ENCODE data around the gene SHF.
A peak's percentile ranks its signal among the peaks of the same experiment; 100 is the strongest.
"Not testable (repeated sequence)": the region's sequence is repeated elsewhere in the genome, so short reads cannot be mapped to it uniquely, and the experiment has no call there.

Gene SHF, protein sequence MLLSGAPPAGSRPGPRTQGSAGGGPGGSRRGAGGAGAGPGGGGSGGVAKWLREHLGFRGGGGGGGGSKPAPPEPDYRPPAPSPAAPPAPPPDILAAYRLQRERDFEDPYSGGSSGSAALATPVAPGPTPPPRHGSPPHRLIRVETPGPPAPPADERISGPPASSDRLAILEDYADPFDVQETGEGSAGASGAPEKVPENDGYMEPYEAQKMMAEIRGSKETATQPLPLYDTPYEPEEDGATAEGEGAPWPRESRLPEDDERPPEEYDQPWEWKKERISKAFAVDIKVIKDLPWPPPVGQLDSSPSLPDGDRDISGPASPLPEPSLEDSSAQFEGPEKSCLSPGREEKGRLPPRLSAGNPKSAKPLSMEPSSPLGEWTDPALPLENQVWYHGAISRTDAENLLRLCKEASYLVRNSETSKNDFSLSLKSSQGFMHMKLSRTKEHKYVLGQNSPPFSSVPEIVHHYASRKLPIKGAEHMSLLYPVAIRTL

DNA sequence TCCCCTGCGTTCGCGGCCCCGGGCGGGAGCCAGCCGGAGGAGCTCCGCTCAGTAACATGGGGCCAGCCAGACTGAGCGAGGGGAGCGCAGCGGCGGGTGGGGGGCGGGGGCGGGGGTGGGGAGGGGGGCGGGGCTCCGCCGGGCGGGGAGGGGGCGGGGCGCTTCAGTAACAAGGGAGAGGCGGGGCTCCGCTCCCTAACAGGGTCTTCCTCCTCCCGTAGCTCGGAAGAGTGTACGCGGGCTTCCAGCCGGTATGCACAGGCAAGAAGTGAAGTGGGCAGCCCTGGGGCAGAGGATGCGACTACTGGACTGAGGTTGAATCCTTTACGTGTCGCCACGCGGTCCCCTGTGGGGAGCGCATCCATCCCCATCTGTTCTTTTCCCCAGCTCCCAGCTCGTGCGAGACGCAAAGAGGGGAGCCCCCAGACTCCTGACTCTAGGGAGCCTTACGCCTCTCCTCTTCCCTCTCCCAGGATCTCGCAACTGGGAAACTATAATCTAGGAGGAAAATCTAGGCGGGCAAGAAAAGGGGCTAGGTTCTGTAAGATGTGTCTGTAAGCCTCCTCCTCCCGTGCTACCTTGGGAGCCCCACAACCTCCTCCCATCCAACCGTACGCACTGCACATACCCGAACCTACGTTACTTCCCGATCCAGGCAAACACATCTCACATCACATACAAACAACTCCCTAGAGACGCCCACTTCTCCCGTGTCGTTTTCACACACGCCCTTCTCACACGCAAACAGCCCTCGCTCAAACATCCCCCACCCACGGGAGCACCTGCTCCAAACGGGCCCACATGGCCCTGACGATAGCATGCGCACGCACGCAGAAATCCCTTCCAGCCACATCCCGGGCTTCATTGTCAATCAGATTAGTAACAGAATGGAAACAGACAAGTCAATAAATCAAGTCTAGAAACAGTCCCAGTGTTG lies at the start of gene SHF:
TSS of gene SHF (minus strand) at position 73 of the 937 bp plus-strand sequence. CDS start at position 58, 15 bp downstream.
- DNase-seq (ENCODE audit: low read depth): no peak

DNA sequence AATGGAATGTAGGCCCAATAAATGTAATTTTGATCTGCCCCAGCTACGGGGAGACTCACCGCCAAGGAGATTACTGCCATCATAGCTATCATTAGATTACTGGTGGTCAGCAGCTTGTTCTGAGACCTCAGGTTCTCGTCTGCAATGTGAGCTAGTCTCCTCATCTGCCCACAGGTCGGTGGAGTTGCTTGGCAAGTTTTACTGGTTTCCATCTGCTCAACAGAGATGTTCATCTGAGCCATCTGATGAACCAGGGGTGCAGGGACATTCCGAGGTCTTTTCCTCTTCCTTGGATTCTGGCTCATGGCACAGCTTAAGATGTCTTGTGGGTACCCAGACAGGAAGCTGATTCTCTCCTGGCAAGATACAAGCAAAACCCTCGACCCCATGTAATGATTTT lies 49.0 kb upstream of the SHF start:
- DNase-seq (ENCODE audit: low read depth): not testable (repeated sequence)

DNA sequence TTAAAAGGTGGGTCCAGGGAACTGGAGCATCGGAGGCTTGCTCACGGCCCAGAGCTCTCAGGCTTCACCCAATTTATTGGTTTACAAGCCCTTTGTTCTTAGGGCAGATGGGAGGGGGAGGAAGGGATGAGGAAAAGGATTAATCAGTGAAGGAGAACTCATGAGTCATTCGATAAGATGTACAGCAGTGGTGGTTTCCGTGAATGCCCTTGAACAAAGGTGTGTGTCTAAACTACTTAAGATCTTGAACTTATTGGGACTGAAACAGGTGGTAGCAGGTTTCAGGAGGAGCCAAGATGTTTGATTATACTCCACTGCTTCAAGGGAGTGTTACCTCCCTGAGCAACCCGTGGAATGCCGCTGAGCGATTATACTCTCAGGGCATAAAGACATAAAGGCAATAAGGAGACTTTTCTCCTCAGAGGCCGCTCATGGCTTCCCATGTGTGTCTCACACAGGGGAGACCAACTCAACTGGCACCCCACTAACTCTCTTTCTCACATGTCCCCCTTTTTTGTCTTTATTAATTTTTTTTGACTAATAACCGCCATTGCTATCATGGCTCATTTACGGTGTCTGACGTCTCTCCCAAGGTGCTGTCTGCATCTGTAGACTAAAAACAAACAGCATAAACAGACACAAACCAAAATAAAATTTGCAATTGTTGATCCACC lies 46.9 kb upstream of the SHF start:
- no peak for DNase-seq (ENCODE audit: low read depth)

DNA sequence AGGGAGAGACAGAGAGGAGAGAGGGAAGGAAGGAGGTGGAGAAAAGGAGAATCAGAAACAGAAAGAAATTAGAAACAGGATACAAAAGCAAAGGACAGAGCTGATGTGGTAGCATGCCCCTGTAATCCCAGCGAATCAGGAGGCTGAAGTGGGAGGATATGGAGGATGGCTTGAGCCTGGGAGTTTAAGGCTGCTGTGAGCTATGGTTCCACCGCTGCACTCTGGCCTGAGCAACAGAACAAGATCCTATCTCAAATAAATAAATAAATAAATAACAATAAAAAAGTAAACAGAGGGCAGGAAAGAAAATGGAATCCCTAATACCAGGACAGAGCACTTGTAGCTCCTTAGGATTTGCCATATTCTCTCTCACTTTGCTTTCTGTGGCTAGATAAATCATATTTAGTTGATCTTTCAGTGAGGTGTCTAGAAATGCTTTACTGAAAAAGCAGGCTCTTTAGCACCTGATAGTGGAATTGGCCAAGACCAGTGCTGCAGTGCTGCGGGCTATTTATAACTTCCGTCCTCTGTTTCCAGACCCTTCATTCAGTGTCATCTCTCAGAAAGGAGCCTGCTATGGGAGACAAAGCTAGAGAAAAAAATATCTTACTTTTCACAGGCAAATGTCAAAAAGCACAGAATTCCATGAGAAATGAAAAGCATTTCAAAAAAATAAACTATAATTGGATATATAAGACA lies 44.2 kb upstream of the SHF start:
- no peak for DNase-seq (ENCODE audit: low read depth)

DNA sequence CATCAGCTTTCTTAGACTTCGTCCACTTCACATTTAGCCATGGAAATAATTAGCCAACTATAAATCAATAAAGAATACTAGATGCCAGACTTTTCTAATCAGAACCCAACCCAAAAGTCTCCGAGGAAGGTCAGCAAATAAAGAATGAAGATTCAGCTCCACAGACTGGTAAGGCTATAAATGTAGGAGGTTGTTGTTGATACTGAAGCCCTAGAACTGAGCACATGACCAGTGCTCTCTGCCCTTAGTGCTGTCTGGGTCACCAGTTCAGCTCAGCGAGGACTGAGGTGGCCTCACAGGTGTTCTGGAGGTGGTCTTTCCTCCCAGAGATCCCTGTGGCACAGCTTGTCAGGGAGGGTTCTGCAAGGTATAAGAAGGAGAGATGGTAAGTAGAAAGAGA lies 43.4 kb upstream of the SHF start:
- DNase-seq (ENCODE audit: low read depth): no peak

DNA sequence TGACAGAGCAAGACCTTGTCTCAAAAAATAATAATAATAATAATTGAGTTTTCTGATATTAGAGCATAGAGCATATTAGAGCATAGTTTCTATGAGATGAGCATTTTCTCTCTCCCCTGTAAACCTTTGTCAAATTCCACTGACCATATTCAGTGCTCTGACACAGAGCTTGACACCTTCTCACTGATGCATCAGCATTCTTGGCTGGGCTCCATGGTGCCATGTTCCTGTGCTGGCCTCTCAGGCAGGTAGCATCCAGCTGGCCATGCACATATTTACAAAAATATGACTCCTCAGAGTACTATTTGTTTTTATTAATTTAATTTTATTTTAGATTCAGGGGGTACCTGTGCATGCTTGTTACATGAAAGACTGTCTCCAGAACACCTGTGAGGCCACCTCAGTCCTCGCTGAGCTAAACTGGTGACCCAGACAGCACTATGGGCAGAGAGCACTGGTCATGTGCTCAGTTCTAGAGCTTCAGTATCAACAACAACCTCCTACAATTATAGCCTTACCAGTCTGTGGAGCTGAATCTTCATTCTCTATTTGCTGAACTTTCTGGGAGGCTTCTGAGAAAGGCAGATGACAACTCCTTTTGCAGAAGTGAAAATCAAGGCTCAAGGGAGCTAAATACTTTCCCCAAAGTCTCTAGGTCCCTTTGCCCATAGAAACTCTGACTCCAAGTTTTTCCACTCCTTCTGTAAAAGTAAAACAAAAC lies 42.6 kb upstream of the SHF start:
- DNase-seq (ENCODE audit: low read depth): no peak

DNA sequence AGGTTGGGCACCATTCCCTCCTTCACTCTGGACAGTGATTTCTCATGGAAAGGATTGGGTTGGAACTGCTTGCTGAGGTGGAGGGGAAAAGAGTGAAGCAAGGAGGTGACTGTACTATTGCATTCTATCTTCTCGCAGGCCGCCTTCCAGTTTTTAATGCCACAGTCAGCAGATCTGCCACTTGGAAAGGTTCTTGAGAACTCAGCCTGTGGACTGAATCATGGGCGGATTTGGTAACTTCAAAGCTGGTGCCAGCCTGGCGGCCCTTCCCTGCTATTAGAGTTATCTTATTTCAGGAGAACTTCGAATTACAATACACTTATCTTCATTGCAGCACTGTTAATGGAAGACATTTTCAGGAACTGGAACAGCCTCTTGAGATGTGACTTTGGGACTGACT lies 41.2 kb upstream of the SHF start:
- no peak for DNase-seq (ENCODE audit: low read depth)

DNA sequence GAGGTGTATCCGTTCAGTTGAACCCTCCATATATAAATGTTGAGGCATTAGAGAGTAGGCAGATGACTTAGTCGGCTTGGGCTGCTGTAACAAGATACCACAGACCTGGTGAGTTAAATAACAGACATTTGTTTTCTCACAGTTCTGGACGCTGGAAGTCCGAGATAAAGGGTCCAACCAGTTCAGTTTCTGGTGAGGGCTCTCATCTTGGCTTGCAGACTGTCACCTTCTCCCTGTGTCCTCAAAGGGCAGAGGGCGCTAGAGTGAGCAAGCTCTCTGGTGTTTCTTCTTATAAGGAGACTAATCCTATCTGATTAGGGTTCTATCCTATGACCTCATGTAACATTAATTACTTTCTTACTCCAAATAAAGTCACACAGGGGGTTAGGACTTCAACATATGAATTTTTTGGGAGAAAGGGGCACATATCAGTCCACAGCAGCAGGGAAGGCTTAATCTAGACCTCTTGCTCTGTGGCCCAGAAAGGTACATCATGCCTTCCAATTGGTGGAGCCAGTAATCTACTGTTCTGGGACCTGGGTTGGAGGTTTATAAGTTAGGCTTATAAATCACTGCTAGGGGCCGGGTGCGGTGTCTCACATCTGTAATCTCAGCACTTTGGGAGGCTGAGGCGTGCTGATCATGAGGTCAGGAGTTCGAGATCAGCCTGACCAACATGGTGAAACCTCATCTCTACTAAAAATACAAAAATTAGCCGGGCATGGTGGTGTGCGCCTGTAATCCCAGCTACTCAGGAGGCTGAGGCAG lies 37.9 kb upstream of the SHF start:
- no peak for DNase-seq (ENCODE audit: low read depth)

DNA sequence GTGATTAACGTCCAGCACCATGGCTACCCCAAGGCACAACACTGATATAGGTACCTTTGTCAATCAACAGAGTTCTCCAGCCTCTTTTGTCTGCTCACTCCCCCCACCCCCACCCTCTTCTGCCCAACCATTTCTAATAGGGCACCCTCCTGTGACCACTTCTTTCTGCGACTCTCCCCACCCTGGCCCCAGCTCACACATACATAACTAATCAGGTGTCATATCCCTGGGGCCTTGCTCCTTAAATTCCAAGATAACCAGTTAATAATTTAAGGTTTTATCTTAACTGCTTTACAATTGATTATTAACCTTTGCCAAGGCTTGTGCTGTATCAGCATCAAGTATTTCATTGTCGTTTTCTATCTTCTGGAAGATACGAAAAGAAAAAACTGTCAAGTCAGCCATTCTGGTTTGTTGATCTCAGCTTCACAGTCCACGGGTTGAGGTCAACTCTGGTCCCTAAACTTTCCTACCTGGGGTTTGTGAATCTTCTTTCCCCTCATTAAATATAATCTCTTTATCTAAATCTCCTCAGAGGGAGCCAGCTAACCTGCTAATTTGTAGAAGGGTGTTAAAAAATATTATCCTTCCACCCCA lies 37.0 kb upstream of the SHF start:
- DNase-seq (ENCODE audit: low read depth): no peak

DNA sequence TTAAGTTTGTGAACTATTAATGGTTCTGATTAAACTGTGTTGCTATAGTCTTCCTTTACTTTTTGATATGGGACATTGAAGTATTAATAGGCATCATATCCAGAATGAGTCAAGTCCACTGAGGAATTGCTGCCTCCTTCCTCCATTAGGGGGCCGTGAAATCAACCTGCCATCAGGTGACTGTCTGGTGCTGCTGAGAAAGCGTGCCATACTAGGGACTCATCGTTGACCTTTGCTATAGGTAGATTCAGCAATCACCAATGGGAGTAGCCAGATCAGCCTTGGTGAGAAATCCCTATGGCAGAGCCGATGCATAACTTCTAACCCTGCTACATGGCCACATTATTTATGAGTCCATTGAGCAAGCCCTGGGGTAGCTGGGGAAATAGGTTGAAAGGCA lies 34.2 kb upstream of the SHF start:
- no peak for DNase-seq (ENCODE audit: low read depth)

DNA sequence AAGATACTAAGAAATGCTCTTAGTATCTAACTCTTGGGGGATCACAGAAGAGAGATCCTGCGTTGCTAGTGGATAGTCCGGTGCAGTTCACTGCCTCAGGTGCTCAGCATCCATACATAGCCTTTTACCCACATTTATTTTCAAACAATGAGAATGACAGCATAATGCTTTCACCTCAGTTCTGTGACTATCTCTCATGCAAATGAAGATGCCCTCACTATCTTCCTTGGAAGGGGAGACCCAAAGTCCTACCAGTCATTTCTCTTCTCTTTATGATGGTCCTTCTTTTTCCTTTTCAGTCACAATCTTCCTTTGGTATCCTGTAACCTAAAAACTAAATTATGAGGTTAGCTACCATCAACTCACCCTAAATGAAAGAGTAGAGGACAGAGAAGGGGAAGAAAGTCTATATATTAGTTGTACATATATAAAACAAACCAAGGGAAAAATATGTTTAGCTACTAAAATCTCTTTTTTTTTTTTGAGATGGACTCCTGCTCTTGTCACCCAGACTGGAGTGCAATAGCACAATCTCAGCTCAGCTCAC lies 33.4 kb upstream of the SHF start:
- no peak for DNase-seq (ENCODE audit: low read depth)

DNA sequence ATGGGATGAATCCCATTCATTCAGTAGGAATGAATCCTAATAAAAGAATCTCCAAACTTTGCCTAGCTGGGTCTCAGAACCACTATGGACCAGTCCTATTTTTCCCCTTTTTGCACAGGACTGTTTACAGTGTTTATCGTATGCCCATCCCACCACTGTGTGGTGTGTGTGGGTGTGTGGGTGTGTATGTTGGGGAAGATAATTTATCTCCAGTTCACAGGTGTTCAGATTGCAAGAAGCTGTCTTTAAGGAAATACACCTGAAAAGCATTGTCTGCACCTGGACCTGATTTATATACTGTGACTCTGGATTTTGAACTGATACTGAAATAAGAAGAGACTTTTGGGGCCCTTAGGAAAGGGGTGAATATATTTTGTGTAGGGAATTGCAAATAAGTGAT lies 24.7 kb upstream of the SHF start:
- DNase-seq (ENCODE audit: low read depth): no peak

DNA sequence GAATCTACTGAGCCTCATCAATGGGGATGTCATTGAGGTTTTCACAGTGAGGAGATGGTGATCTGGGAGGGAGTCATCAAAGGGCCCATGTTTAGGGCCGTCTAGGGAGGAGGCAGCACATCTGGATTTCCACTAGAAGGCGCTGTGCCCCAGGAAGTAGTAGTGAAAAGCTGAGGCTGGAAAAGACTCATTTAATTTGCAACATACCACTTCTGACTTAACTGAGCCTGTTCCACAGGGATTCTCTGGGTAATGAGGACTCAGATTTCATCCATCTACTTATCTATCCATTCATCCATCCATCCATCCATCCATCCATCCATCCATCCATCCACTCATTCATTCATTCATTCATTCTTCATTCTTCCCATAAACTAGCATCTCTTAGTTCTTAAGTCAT lies 17.4 kb upstream of the SHF start:
- DNase-seq (ENCODE audit: low read depth): no peak

DNA sequence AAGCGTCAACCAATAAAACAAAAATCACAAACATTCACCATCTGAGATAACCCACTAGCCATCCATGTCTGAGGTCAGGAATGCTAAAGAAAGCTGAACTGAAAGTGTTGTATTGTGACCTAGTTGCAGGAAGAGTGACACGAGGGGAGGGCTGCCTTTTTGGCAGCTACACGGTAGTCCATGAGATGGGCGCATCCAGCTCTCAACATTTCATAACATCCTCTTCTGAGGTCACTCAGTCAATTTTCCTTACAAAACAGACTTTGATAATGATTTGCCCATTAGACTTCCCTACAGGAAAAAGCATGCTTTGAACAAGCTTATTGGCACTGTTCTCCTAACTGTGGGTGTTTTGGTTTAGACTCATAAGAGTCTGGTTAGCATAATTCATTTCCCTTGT lies 15.4 kb upstream of the SHF start:
- DNase-seq (ENCODE audit: low read depth): no peak

DNA sequence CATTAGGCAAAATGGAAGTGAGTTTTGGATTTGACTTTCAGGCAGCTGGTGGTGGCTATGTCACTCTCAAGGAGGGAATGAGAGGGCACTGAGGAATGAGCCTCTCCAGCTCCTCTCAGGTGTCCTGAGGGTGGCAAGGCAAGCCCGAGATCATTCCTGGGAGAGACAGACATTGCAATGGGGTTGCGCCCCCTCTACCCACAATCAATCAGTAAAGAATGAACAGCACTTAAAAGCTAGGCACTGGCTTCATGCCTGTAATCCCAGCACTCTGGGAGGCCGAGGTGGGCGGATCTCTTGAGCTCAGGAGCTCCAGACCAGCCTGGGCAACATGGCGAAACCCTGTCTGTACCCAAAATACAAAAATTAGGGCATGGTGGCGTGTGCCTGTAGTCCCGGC lies 14.1 kb upstream of the SHF start:
- DNase-seq (ENCODE audit: low read depth): no peak

DNA sequence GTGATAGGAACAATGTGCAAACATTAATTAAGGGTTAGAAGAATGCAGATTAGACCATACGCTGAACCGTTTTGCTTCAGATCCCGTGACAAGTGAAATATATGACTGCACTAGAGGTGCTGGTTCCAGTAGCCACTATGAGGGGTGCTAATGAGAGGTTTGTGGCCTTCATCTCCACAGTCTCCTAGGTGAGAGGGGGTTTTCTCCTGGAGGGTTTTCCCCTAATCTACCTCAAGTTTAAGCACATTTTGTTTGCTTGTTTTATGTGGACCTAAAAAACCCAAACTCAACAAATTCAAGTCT lies 13.7 kb upstream of the SHF start:
- DNase-seq (ENCODE audit: low read depth): no peak

DNA sequence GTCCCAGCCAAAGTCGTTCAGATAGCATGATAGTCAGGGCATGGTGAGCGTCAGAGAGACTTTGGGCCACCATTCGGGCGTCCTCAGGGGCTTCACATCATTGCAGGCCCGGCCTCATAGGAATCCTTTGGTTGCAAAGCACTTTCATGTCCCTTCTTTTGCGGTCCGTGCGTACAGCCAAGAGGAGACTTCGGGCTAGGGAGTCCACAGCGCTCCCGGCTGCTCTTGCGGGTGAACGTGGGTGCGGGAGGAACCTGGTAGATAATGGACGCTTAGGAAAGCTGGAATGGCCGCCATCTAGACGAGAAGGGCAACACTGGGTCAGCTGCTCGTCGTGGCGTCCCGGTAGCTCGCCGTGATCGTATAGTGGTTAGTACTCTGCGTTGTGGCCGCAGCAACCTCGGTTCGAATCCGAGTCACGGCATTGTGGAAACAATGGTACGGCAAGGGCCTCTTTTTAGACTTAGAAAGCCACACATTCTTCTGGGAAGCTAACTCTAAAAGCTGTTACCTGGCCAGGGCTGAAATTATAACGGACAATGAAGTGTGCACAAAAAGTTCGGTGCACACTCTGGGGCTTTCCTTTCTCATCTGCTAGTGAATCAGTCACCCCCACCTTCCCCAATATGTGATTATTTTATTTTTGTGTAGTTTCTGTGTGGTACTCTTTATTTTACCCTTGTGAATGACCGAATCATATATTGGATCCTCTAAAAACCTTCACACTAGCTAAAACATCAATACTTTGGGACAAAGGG lies 13.2 kb upstream of the SHF start:
- DNase-seq (ENCODE audit: low read depth): peak; percentile 80

DNA sequence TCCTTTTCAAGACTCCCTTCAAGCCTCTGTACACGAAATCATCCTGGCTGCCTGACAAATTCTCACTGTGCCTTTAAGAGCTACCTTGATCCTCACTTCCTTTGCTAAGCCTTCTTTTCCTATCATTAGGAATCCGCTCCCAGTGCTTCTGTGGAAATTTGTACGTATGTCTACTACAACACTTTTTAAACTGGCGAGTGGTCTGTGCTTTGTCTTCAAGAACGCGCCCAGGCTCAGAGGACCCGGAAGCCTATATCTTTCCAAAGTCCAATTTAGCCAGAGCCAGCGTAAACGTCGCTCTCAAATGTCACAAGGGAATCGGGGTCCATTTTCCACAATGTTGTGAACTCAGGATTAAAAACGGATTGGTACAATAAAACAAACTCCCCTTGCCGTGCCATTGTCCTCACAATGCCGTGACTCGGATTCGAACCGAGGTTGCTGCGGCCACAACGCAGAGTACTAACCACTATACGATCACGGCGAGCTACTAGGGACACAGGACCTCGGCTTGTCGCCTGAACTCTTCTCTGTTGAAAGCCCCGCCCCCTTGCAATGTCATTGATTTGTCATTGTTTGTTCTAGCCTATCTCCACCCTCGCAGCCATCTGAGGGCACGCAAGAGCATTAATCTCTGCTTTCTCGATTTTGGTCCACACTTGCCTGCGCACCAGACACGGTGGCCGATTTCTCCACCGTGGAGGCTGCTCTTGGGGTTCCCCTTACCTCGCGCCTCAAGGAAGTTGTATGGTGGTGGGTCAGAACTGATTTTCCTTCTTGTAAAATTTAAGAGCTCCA lies 12.4 kb upstream of the SHF start:
- peak; percentile 95 for DNase-seq (ENCODE audit: low read depth)

Measured in HS-5 (cell line).